Measurements from ENCODE around the gene RHOJ. TPM values are rescaled to one million over a fixed set of nuclear protein-coding genes. Genes with fewer than 3 reads are reported as not detected.

The RHOJ gene
- total and polyA plus RNA-seq, 8 donors, result 21.5 to 66.7 (median 60.2) TPM

GRCh38 chr14:63318835-63319234 lies 114.6 kb downstream of the RHOJ start, which contains the start of gene GPHB5:
Gene GPHB5, minus strand, starts transcription at chr14:63318935. Its CDS starts 1,086 bp downstream, at chr14:63317849.
- no peak within 1 kb of the TSS for H3K4me3 ChIP-seq
- intact Hi-C loops (cut with DNase I), result no loop called here
- no peaks in the 10 kb centered on the region for H3K9me3 ChIP-seq
- no peak for ATAC-seq
- no peaks in the 10 kb centered on the region for H3K27me3 ChIP-seq
- DNase-seq, result no peak
- no peaks in the 10 kb centered on the region for H3K36me3 ChIP-seq
- no peak for TF ChIP-seq CTCF (IDR thresholded peaks at IDR 0.05)
- no peaks in the 10 kb centered on the region for H3K4me1 ChIP-seq
- H3K27ac ChIP-seq, result no peak within 1 kb of the TSS

GRCh38 chr14:63322472-63322871 lies 118.2 kb downstream of the RHOJ start:
- no peak overlapping the region for H3K27ac ChIP-seq
- ATAC-seq, result no peak
- H3K4me3 ChIP-seq, result no peak overlapping the region
- no peak for DNase-seq
- no peak for TF ChIP-seq CTCF (IDR thresholded peaks at IDR 0.05)
- H3K4me1 ChIP-seq, result no peaks in the 10 kb centered on the region
- no peaks in the 10 kb centered on the region for H3K27me3 ChIP-seq
- intact Hi-C loops (cut with DNase I), result no loop called here
- H3K36me3 ChIP-seq, result no peaks in the 10 kb centered on the region
- no peaks in the 10 kb centered on the region for H3K9me3 ChIP-seq

- ATAC-seq (no peak), DNase-seq (peak in 1 of 4 donors; percentile 5)
- intact Hi-C loops (cut with DNase I), result no loop called here
- no peak overlapping the region for H3K27ac ChIP-seq
- no peaks in the 10 kb centered on the region for H3K9me3 ChIP-seq
- no peaks in the 10 kb centered on the region for H3K27me3 ChIP-seq
- H3K4me3 ChIP-seq, result no peak overlapping the region
- no peaks in the 10 kb centered on the region for H3K4me1 ChIP-seq
- TF ChIP-seq CTCF (IDR thresholded peaks at IDR 0.05), result no peak
- H3K36me3 ChIP-seq, result no peaks in the 10 kb centered on the region
Measured at GRCh38 chr14:63322897-63323573, 118.8 kb downstream of the RHOJ start.

- Histone ChIP-seq H3K27me3 (no peaks in the 10 kb centered on the region), H3K9me3 (no peaks in the 10 kb centered on the region), H3K27ac (no peak overlapping the region), H3K4me3 (no peak overlapping the region), H3K4me1 (no peaks in the 10 kb centered on the region), H3K36me3 (no peaks in the 10 kb centered on the region)
- intact Hi-C loops (cut with DNase I), result no loop called here
- ATAC-seq (no peak), DNase-seq (no peak)
- TF ChIP-seq CTCF (IDR thresholded peaks at IDR 0.05), result no peak
Measured at GRCh38 chr14:63326840-63327239, 122.6 kb downstream of the RHOJ start.

- Histone ChIP-seq H3K9me3 (no peaks in the 10 kb centered on the region), H3K4me3 (no peak overlapping the region), H3K27me3 (no peaks in the 10 kb centered on the region), H3K27ac (no peak overlapping the region), H3K36me3 (no peaks in the 10 kb centered on the region), H3K4me1 (no peaks in the 10 kb centered on the region)
- intact Hi-C loops (cut with DNase I), result no loop called here
- ATAC-seq (no peak), DNase-seq (no peak)
- no peak for TF ChIP-seq CTCF (IDR thresholded peaks at IDR 0.05)
Measured at GRCh38 chr14:63328787-63329737, 124.8 kb downstream of the RHOJ start.

All from left lung (tissue), 10 donors.